ENCODE results near the gene CADPS.
A peak's percentile ranks its signal among the peaks of the same experiment; 100 is the strongest.

The CADPS gene

DNA sequence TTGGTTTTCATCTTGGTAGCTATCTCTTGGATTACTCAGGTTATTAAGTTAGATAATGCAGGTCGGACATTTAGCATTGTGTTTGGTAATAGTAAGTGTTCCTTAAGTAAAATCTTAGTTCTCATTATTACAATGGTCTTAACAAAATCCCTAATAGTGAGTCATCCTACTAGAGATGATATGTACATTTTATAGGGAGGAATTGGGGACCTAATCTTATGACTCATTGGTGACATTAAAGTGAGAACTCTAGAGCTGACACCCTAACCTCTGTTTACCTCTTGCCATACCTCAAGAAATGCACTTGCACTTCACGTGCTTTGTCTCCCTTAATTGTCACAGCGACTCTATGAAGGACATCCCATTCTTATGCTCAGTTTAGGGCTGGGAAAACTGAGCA, 174.9 kb downstream of the CADPS start:
- H3K4me3 ChIP-seq (replicated peaks in 1 of 2; ENCODE audit: low read depth in 2 of 2, low read length in 2 of 2) = no peak overlapping the region
- TF ChIP-seq, protein P1, sequence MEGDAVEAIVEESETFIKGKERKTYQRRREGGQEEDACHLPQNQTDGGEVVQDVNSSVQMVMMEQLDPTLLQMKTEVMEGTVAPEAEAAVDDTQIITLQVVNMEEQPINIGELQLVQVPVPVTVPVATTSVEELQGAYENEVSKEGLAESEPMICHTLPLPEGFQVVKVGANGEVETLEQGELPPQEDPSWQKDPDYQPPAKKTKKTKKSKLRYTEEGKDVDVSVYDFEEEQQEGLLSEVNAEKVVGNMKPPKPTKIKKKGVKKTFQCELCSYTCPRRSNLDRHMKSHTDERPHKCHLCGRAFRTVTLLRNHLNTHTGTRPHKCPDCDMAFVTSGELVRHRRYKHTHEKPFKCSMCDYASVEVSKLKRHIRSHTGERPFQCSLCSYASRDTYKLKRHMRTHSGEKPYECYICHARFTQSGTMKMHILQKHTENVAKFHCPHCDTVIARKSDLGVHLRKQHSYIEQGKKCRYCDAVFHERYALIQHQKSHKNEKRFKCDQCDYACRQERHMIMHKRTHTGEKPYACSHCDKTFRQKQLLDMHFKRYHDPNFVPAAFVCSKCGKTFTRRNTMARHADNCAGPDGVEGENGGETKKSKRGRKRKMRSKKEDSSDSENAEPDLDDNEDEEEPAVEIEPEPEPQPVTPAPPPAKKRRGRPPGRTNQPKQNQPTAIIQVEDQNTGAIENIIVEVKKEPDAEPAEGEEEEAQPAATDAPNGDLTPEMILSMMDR (IDR thresholded peaks at IDR 0.05; ENCODE audit: low read depth, low read length) = no peak
- no peak for DNase-seq (ENCODE audit: low read depth in 2 of 2)

DNA sequence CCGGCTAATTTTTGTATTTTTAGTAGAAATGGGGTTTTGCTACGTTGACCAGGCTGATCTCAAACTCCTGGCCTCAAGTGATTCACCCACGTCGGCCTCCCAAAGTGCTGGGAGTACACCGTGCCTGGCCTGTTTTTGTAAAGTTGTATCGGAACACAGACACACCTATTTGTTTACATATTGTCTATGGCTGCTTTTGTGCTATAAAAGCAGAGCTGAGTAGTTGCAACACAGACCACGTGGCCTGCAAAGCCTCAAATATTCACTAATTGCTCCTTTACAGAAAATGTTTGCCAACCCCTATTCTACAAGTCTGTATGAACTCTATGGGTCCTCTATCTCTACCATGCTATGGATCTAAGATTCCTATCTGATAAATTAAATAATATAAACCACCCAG, 175.5 kb downstream of the CADPS start:
- H3K4me3 ChIP-seq (replicated peaks in 1 of 2; ENCODE audit: low read depth in 2 of 2, low read length in 2 of 2) = no peak overlapping the region
- no peak for DNase-seq (ENCODE audit: low read depth in 2 of 2)
- TF ChIP-seq, protein P1 (IDR thresholded peaks at IDR 0.05; ENCODE audit: low read depth, low read length) = no peak

DNA sequence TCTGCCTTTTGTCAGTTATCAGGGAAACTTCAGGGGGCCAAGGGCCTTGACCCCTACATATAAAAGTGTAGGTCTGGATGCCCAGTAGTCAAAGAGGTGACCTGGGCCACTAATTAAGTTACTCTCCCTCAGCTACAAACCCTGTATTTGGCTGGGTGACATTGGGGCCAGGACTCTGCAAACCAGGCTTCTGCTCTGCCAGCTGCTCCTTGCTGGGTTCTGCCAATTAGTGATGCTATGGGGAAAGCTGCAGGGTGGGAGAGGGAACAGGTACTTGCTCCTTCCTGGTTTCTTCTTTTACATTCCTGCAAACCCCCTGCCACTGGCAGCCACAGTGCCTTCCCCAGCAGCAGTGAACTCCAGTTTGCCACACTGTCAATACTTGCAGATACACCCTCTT, 179.2 kb downstream of the CADPS start:
- TF ChIP-seq, protein P1 (IDR thresholded peaks at IDR 0.05; ENCODE audit: low read depth, low read length) = no peak
- DNase-seq (ENCODE audit: low read depth in 2 of 2) = no peak
- H3K4me3 ChIP-seq (replicated peaks in 1 of 2; ENCODE audit: low read depth in 2 of 2, low read length in 2 of 2) = no peak overlapping the region

DNA sequence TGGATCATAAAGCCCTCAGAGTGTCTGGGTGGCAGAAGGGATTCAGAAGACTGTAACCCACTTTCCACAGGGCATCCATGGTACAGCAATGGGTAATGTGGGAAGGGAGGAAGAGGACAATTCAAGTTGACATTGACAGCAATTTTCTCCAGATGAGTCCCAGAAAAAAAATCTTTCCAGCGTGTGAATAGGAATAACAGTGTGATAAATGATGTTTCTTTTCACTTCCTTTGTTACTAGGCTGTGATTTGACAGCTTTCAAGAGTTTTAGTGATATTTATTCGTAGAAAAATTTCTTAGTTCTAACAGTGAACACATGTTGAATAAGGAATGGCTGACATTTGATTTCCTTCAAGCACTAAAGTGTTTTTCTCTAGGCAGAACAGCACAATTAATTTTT, 186.4 kb downstream of the CADPS start:
- TF ChIP-seq, protein P1 (IDR thresholded peaks at IDR 0.05; ENCODE audit: low read depth, low read length) = no peak
- no peak for DNase-seq (ENCODE audit: low read depth in 2 of 2)
- H3K4me3 ChIP-seq (replicated peaks in 1 of 2; ENCODE audit: low read depth in 2 of 2, low read length in 2 of 2) = no peak overlapping the region

DNA sequence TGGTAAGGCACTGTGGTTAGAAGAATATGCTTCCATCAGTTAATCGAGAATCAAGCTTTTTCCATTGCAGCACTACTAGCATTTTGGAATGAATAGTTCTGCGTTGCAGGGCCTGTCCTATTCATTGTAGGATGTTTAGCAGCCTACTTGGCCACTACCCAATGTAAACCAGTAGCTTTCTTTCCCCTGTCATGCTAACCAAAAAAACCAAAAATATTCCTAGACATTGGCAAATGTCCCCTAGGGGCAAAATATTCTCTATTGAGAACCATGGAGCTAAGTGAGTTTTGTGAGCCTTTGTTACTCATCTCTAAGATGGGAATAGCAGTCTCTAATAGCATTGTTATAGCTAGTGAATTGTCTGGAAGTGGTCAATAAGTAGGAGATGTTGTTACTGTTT, 187.2 kb downstream of the CADPS start:
- H3K4me3 ChIP-seq (replicated peaks in 1 of 2; ENCODE audit: low read depth in 2 of 2, low read length in 2 of 2) = no peak overlapping the region
- DNase-seq (ENCODE audit: low read depth in 2 of 2) = peak; percentile 12 to 51
- TF ChIP-seq, protein P1 (IDR thresholded peaks at IDR 0.05; ENCODE audit: low read depth, low read length) = no peak

DNA sequence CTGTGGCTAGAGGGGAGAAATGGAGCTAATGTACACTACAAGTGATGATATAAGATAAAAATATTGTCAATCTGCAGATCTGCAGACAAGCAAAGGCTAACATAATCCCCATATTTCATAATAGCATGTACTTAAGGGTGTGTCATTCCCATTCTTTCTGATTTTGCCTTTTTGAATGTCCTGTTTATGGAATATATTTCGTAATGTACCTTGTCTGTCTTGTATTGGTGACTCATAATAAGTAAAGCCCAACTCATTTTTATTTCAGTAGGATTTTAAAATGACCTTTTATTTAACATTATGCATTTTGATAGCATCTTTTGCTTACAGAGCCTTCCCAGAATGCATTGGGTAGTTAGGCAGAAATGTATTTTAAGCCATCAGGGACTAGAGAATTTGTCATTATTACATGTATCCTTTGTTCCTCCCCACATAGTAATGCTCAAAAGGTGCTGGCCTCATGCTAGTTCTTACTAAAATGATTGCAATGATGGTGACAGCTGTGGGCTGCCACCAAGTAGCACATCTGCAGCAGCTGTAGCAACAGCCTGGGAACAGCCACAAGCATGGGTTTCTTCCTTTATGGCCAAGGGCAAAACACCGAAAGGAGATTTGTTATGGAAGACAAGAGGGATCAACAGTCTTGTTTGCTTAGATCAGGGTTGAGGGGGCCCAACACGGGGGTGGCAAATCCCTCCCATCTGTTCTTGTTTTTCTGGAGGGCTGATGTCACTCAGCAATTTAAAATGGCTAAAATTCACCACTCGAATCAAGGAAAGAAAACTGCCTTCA, 188.5 kb downstream of the CADPS start:
- peak; percentile 22 to 79 for DNase-seq (ENCODE audit: low read depth in 2 of 2)
- TF ChIP-seq, protein P1 (IDR thresholded peaks at IDR 0.05; ENCODE audit: low read depth, low read length) = no peak
- H3K4me3 ChIP-seq (replicated peaks in 1 of 2; ENCODE audit: low read depth in 2 of 2, low read length in 2 of 2) = no peak overlapping the region

DNA sequence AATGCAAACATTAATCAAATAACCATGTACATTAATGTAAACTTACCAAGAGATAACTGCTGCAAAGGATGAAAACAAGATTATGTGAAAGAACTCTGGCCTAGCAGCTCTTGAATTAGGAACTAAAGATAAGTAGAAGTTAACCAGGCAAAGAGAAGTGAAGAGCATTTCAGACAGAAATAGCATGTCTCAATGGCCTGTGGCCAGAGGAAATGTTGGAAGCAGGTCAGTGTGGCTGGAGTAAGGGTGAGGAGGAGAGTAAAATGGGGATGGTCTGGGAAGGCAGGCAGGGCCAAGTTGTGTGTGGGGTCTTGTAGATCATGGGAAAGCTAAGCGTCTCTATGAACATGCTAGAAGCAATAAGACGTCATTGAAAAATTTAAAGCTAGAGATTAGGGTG, 192.4 kb downstream of the CADPS start:
- no peak overlapping the region for H3K4me3 ChIP-seq (replicated peaks in 1 of 2; ENCODE audit: low read depth in 2 of 2, low read length in 2 of 2)
- TF ChIP-seq, protein P1 (IDR thresholded peaks at IDR 0.05; ENCODE audit: low read depth, low read length) = no peak

More for the DNA sequence above, 192.4 kb downstream of the CADPS start:
- DNase-seq (ENCODE audit: low read depth in 2 of 2) = no peak

All from cardiac fibroblast (primary cell).